Colon (tissue), 2 donors: Measurements from ENCODE around the gene CHST11.

Experiments
- FAIRE-seq: peaks from 2 replicates; lab custom pipeline; 2012; peaks lifted over from hg19 to GRCh38; lab: Jason Lieb, UNC
- donor health status: control.
- donor health status: control.

The CHST11 gene

DNA sequence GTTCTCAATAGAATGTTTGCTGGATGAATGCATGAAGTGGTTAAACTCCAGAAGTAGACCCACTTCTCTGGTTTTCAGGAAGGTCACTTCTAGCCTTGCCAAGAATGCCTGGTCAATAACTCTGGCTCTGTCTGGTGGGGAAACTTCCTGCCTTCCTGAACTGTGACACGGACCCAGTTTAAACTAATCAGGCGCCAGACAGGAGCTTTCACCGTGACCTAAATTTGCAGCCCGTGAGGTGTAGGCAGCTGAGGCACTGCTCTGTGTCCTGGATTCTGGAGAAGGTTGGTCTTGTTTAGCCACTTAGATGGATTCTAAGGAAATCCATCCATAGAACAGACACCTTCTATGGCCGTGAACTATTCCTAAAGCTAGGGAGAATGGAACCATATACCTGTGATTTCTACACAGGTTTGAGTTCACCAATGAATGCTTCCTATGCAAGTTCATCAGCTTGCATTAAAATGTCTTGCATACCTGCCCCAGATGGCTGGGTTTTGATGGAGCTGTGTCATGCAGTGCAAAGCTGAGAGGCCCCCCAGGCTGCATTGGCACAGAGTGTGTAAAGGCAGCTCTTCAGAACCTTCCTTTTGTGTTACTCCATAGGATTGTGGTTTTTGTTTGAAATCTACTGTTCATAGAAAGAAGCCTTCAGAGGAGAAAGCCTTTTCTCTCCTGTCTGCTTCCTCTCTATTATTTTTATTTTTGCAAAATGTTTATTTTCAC lies 4.4 kb downstream of the CHST11 start:
- FAIRE-seq, result no peak

DNA sequence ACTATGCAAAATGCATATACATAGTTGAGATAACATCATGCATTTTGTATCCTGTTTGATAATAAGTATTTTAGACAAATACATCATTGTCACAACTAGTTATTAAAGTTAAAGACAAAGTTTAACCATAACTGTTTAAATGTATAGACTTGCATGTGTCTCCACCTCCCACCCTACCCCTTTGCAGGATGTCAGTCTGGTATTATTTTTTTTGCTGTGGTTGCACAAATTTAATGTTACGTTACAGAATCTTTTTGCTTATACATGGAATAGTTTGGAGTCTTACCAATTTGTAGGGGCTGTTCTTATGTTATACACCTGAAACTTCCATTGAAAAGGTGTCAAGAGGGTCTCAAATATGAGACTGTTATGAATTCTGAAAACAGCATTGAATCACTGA lies 5.6 kb downstream of the CHST11 start:
- FAIRE-seq, result no peak

DNA sequence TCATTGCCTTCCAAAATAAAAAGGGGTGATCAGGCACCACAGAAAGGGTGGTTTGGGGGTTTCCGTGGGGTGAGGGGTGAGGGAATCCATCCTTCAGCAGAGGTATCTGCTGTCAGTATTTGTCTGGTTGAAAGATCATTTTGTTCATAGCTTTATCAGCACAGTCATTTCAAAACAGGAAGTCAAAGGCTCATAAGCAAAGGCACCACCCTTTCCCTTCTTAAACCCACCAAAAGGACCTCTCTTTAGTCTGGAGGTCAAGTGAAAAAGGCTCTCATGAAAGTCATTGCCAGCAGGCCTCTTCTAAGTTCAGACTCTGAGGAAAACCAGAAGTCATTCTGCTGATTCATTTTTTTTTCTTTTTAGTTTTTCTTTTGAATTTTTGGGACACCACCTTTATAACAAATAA lies 6.2 kb downstream of the CHST11 start:
- FAIRE-seq, result no peak

DNA sequence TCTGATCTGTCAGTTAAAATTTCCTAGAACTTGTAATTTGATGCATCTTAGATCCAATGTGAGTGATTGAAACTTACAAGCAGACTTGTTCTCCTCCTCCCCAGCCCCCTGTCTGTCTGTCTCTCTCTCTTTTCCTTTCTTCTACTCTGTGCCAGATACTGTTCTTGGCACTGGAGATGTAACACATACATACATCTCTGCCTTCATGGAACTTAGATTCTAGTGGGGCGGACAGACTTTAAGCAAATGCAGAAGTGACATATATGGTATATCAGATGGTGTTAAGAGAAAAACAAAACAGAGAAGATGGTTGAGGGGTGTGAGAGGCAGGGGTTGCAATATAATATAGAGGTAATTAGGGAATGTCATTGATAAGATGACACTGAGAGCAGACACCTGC lies 6.6 kb downstream of the CHST11 start:
- no peak for FAIRE-seq

DNA sequence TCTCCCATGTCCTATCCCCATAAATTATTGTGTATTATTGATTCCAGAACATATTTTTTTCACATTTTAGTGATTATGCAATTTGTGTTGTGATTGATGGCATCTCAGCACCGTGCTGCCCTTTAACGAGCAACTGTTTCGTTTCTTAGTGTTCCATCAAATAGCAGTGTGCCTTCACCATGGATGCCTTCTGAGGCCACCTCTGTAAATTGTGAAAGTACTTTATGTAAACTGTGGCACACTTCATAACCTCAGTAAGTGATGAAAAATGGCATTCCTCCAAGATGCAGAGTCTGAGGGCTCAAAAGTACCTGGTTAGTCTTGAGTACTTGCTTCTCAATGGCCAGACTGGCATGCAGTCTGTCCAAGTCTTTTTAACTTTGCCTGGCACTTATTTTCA lies 8.2 kb downstream of the CHST11 start:
- no peak for FAIRE-seq

DNA sequence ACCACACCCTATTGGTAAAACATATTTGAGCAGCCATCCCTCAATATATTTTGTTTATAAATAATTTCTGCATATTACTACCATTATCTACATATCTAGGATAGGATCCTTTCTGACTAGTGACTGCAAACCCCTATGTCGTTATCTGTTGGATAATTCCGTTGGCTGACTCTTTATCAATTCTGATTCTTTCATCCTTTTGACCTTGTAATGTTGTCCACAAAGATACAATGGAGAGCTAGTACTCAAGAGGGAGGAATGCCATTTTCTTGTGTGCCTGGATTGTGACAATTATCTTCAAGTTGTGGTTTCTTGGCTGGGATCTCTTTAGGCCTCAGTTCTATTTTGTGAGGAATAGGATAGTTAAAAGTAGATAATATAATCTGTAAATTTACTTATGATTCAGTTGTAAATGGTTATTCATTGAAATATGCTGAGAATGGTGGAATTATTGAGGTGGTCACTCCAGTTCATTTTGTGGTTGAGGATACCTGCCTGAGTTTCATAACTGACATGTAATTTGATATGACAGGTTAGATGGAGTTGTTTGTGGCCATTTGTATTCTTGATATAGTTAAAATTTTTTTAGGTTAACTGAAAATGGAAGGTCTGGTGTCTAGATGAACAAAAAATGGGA lies 10.1 kb downstream of the CHST11 start:
- FAIRE-seq, result no peak

DNA sequence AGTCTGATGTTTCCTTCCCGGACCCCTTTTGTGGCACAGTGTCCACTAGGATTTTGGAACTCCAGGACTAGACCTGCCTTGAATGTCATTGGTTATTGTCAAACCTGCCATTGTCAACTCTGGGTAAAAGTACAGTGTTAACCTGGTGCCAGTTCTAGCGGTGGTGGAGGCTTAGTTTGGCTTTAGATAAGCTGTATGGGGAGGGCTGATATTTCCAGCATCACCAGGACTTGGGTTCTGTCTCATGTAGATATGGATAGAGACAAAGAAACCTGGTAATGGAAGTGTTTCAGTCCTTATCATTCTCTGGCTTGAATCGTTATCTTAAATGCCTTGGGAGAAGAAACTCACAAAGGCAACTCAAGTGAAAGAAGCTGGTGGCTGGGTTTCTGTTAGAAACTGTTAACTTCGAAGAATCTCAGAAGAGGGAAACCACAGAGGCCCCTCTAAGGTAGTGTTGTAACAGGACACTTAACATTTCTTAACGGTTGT lies 10.6 kb downstream of the CHST11 start:
- FAIRE-seq, result no peak

DNA sequence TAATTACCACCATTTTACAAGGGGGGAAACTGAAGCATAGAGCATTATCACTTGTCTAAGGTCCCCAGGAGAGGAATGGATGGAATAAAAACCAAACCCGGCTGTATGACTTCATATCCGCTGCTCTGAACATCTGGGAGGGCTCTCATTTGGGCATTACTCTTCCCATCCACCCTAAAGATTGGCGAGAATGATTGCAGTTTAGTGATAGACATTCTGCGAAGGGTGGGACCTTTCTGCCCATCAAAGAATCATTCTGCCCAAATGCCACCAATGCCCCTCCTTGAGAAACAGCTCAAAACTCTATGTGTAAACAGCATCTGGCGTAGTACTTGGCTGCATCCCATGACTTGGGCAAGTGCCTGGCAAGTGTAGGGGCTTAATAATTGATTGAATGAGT lies 11.6 kb downstream of the CHST11 start:
- no peak for FAIRE-seq

DNA sequence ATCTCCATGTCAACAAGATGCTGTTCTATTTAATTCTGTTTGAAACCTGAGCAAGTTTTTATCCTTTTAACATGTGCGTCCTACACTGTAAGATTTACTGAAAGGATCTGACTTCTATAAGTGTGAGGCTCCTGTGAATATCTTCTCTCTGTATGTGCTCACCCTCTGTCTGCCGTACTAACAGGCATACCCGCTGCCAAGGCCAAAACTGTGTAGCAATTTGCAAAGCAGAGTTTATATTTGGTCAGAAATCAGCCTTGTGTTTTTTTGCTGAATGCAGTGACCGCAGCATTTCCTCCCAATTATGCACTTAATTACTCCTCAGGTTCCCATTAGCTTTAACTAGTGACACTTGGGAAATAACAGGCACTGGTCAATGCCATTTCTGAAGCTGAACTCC lies 12.3 kb downstream of the CHST11 start:
- no peak for FAIRE-seq

DNA sequence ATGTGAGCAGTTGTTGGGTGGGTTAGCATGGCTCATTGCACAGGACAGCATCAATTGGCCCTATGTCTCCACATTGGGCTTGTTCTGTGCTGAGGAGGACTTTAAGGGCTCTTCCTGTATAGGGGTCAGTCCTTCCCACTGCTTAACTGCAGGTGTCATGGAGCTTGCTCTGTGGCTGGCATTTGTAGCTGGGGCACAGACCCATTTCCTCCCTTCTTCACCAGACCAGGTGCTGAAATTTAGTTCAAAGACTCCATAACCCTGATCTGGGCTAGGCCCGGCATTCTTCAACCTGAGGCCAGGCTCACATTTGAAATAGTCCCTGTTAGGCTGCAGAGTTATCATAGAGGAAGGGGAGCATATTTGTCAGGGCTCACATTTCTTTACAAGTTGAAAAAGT lies 12.8 kb downstream of the CHST11 start:
- FAIRE-seq, result no peak

DNA sequence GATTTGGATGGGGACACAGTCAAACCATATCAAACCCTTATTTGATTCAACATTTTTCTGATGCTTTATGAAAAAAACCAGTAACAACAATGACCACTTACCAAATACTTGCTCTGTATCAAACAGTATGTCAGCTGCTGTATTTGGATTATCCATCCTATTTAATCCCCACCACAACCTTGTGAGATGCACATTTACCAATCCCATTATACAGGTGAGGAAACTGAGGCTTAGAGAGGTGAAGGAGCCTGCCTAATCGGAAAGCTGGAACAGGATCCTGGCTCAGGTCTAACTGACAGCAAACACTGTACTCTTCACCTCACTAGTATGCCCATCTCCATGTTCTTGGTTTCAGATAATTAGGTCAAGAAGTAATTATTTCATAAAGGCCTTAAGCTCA lies 13.8 kb downstream of the CHST11 start:
- FAIRE-seq, result no peak

DNA sequence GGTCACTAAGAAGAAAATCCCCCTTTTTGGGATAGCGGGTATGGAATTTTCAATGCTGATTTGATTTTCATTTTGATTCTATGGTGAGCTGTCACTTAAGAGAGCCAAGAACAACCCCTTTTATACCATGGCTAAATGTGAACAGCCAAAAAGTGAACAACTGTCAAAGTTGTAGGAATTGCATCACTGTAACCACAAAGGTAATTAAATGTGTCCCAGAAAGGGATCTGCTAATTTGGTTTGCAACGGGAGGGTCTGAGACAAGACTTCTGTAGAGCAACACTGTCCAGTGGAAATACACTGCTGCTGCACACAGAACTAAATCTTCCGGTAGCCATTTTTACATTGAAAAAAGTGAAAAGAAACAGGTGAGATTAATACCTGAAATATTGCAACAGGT lies 14.6 kb downstream of the CHST11 start:
- FAIRE-seq, result no peak

DNA sequence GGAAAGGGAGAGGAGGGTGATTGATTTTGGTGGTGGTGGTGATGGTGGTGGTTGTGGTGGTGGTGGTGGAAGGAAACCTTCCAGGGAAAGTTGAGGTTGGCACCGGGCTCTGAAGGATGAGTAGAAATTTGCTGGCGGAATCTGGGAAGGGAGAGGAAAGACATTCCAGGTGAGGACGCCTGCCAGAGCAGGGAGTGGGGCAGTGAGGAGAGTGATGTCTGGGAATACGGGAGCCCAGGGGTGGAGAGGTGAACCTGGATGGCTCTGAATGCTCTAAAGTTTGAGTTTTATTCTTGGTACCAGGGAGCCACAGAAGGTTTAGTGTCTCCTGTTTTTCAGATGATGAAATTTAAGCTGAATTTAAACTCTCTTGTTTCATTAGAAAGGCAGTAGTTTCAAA lies 16.0 kb downstream of the CHST11 start:
- FAIRE-seq, result no peak

DNA sequence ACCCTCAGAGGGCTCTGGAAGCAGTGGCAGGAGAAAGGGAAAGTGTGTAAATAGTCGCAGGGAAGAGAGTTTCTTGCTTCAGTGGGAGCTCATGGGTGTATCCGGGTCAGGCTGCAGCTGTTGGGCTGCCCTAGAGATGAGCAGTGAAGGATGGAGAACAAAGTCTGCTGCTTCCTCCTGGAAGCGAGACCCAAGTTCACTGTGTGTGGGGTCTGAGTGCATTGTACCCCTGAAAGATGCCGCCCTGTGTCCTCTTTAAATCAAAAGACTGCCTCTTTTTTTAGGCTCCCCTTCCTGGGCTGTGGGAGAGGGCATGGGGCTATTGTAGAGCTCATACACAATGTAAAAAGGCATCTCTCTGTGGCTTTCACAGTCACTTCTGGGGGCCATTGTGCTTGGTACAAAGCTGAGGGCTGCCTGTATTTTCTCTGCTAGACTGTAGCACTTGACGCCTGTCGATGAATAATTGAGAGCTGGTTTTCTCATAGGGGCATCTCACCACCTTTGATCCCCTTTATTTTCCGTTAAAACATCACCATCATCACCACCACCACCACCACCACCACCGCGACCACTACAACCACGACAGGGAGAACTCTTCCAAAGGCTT lies 16.7 kb downstream of the CHST11 start:
- no peak for FAIRE-seq

DNA sequence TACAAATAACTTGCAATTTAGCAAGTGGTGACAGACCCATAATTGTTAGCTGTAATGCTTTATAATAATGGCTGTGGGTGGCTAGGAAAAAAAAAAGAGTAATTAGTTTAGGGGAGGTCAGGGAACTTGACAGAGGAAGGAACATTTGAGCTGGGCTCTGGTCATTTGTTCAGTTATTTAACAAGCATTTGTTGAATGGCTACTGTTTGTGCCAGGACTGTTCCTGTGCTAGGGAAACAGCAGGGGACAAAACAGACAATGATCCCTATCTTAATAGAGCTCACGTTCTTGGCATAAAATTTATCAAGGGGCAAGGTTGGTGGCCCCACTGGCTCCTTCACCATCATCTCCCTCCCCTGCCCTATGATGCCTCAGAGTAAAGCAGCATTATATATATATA lies 18.5 kb downstream of the CHST11 start:
- FAIRE-seq, result no peak

DNA sequence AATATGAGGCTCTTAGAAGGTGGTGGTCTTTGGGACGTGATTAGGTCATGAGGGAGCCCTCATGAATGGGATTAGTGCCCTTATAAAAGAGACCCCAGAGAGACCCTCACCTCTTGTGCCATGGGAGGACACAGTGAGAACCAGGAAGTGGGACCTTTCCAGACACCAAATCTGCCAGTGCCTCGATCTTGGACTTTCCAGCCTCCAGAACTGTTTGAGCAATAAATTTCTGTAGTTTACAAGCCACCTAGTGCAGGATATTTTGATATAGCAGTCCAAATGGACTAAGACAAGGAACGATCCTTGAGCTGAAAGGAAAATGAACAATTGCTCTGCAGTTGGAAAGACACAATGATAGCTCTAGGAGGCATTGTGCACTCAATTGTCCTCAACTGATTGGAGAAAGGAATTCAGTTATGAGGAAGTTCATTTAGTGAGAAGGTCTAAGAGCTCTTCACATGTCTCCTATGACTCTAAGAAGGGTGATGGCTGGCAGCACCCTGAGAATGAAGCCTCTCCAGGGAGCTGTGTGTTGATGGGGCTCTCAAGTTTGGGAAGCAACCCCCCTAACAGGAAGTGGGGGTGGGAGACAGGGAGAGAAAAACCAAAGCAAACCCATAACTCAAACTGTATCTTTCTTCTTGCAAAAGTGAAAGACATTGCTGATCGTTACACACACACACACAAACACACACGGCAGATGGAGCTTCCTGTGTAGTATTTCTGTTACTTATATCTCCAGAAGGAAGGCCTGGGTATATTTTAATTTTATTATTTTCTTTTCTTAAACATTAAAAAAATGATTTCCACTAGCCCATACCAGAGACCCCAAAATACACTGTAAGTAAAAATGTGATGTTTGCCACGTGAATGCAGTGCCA lies 21.0 kb downstream of the CHST11 start:
- no peak for FAIRE-seq

DNA sequence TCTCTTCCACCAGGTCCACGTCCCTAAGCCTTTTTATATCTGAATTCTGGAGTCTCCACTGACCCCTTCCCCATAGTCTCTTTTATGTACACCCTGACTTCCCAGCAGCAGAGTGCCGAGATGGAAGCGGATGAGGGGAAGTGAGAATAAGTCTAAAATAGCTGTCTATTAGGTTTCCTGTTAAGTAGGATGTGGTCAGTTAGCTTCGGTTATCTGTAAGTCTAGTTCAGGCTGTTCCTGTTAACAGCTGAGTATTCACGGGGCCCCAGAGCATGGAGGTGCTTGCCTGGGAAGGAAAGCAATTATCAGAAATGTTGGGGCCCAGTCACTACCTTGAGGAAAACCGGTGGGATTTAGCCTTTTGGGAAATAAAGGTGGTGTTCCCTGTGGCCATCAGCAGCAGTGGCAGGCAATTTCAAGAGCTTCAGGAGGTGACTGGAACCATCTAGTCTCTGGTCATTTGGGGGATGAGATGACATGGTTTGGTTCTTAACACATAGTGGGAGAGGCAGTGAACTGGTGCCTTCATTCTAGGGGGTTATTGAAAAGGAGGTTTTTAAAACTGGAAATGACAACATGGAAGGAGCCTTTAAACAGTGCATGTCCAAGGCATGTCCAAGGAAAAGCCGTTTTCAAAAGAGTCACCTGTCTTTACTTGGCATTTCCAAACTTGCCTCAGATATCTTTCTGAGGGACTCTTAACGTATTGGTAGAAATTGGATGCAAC lies 21.8 kb downstream of the CHST11 start:
- FAIRE-seq, result no peak

DNA sequence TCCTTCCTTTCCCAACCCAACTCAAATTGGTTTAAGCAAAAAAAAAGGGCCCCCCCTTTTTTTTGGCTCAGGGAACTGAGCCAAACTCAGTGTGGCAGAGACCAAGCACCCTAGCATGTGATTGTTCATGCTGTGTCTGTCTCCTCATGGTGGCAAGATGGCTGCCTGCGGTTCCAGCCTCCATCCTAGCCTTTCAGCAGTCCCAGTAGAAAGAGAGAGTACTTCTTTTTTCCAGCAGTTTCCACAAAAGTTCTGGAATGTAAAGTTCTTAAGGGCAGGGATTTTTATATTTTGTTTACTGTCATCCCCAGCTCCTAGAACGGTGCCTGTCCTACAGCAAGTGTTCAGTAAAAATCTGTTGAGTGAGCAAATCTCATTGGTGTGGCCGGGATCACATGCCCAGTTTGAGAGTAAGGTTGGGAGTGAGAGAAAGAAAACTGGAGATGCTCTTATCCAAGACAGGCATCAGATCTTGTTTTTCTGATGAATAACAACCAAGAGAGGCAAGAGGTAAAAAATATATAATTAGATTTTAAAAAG lies 22.4 kb downstream of the CHST11 start:
- FAIRE-seq, result no peak

DNA sequence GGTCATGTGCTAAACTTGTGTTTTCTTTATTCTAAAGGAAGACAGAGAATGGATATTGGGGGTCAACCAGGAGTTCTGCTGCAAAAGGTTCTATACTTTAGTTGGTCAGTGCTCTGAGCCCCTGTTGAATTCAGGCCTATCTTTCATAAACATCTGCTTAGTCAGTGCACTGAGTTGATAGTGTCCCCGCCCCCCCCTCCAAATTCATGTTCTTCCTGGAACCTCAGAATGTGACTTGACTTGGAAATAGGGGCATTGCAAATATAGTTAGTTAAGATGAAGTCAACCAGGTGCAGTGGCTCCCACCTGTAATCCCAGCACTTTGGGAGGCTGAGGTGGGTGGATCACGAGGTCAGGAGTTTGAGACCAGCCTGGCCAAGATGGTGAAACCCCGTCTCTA lies 23.3 kb downstream of the CHST11 start:
- no peak for FAIRE-seq

DNA sequence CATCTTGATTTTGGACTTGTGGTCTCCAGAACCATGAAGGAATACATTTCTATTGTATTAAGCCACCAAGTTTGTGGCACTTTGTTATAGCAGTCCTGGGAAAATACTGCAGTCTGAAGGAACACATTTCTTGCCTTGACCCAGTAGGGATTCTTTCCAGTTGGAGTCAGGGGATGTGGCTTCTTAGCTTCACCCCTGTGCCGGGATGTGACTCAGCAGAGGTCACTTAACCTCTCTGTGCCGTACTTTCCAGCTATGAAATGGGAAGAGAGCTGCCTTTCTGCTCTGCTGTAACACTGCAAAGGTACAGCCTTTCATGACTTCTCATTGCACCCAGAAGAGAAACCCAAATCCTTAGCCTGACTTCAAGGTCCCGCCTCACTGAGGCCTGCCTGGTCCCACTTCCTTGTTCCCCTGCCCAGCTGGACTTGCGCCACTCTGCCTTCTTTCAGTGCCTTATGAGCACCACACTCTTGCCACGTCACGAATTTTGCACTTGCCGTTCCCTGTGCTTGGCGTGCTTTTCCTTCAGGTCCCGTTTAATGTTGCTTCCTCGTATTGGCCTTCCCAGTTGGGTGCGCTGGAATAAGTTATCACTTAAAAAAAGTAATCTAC lies 24.2 kb downstream of the CHST11 start:
- no peak for FAIRE-seq

DNA sequence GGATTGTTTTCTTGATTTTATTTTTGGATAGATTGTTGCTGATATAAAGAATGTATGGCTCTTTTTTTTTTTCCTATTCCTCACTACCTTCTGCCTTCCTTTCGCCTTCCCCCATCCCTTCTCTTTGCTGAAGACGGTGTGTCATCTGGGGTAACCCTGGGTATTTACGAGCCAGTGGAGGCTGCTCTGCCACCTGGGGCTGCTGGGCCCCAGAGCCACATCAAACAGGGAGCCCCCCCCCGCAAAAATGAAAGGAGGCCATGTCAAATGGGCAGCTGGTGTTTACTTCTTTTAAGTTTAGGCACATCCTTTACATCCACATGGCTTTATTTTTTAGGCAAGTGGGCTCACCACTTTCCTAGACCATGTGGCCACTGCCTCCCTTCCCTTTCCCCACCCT lies 25.4 kb downstream of the CHST11 start:
- FAIRE-seq, result no peak
